ENCODE results near the gene ALPL.

ALPL gene

GRCh38 chr1:21621761-21622436 is 112.7 kb downstream of the ALPL start:
- no peak for DNase-seq

GRCh38 chr1:21622466-21623315 is 113.5 kb downstream of the ALPL start:
- no peak for DNase-seq

- DNase-seq = no peak
These were observed 114.3 kb downstream of the ALPL start for GRCh38 chr1:21623410-21623961.

GRCh38 chr1:21624571-21625389 is 115.6 kb downstream of the ALPL start:
- DNase-seq = no peak

- DNase-seq = no peak
These were observed 116.4 kb downstream of the ALPL start for GRCh38 chr1:21625390-21626190.

- no peak for DNase-seq
These were observed 117.7 kb downstream of the ALPL start for GRCh38 chr1:21626921-21627339.

Measured in activated gamma-delta T cell (primary cell).